Measurements from ENCODE around the gene FZD8.
A peak's percentile ranks its signal among the peaks of the same experiment; 100 is the strongest.

The FZD8 gene

DNA sequence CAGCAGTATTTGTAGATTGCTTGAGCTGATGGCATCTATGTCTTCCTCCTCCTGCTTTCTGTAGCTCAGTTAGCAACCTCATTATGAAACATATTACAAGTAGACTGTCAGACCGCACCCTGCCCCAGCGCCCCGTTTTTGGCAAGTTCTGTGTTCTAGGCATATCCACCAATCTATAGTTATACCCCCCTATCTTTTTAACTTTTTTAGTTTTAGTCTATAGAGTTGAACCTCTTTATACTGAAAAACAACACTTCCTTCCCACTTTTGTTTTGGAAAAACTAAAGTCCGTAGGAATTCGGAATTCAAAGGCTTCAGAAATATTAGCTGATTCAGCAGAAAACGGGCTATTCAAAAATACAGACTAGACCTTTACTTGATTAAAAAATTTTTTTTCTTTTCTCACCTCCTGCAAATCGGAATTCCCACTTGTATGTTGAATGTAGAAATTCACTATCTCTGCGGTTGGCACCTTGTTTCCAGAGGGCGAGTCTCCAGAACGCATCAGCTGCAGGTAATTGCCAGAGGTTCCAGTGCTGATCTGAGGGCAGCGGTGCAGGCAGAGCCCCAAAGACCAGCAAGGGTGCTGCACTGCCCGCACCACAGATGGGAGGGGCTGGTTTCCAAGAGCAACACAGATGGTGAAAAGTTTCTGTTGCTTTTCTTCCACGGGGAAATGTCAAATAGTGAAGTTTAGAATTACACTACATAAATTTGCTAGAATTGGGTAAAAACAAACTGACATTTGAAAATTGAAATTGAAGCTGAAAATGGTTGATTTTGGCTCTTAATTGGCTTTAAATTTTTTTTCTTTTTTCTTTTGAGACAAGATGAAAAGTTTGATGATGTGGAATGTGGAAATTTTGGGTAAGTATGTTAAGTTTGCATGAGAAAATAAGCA lies 2.2 kb upstream of the FZD8 start:
- Histone ChIP-seq H3K9me3 (ENCODE audit: low read depth, low read length) (no peaks in the 10 kb centered on the region), H3K36me3 (ENCODE audit: insufficient read depth, low read length) (no peaks in the 10 kb centered on the region), H3K4me3 (peak overlapping the region; percentile 84), H3K9ac (ENCODE audit: insufficient read length) (peak overlapping the region; percentile 55), H3K27ac (peak overlapping the region; percentile 57; the same call in 1 of the 2 replicates)
- no peak for DNase-seq (ENCODE audit: low read depth, low spot score)
- TF ChIP-seq POLR2AphosphoS5 (IDR thresholded peaks at IDR 0.05; ENCODE audit: borderline replicate concordance, low read depth, low read length) (no peak), FOXP2 (optimal IDR thresholded peaks at IDR 0.05; ENCODE audit: control extremely low read depth, extremely low read length, insufficient read depth) (no peak), EZH2 (IDR thresholded peaks at IDR 0.05) (no peak)

- Histone ChIP-seq H3K36me3 (ENCODE audit: insufficient read depth, low read length) (no peaks in the 10 kb centered on the region), H3K4me3 (peak overlapping the region; percentile 84), H3K9ac (ENCODE audit: insufficient read length) (peak overlapping the region; percentile 59), H3K9me3 (ENCODE audit: low read depth, low read length) (no peaks in the 10 kb centered on the region), H3K27ac (peak overlapping the region; percentile 57; the same call in 1 of the 2 replicates)
- TF ChIP-seq FOXP2 (optimal IDR thresholded peaks at IDR 0.05; ENCODE audit: control extremely low read depth, extremely low read length, insufficient read depth) (no peak), POLR2AphosphoS5 (IDR thresholded peaks at IDR 0.05; ENCODE audit: borderline replicate concordance, low read depth, low read length) (peak; percentile 17; the same call in 1 of the 2 replicates)
- DNase-seq (ENCODE audit: low read depth, low spot score): no peak
These were observed 1.3 kb upstream of the FZD8 start for GRCh38 chr10:35643151-35644049.

DNA sequence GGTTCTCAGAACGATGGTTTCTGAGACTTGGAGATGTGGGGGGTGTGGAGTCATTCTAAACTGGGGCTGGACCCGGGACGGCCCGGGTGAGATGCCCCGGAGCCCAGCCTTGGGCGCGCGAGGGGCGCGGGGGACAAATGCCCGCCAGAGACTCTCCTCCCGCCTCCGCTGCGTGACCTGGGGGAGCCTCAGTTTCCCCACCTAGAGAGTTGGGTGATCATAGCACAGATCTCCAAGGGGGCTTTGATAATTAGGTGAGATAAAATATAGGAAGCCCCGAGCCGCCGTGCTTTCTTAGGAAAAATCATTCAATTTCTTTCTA lies 658 bp upstream of the FZD8 start:
- Histone ChIP-seq H3K9ac (ENCODE audit: insufficient read length) (peak overlapping the region; percentile 59), H3K4me3 (peak overlapping the region; percentile 84), H3K27ac (no peak overlapping the region; the same call in 1 of the 2 replicates), H3K36me3 (ENCODE audit: insufficient read depth, low read length) (no peaks in the 10 kb centered on the region), H3K9me3 (ENCODE audit: low read depth, low read length) (no peaks in the 10 kb centered on the region)
- DNase-seq (ENCODE audit: low read depth, low spot score): no peak
- TF ChIP-seq FOXP2 (optimal IDR thresholded peaks at IDR 0.05; ENCODE audit: control extremely low read depth, extremely low read length, insufficient read depth): no peak
- TF ChIP-seq EZH2 (IDR thresholded peaks at IDR 0.05): no peak
- TF ChIP-seq POLR2AphosphoS5 (IDR thresholded peaks at IDR 0.05; ENCODE audit: borderline replicate concordance, low read depth, low read length): no peak

DNA sequence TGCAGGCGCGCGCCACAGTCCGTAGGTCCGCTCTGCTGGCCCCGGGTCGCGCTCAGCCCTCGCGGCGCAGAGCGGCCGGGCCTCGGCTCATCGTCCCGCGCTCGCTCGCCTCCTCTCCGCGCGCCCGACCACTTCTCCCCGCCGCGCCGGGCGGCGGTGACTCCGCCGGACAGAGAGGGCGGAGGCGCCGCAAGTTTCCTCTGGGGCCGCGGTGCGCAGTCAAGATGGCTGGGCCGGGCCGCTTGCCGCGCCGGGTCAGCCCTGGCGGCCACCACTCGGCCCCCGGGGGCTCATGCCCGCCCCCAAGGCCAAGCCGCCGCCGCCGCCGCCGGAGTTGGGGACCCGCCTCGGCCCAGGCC lies 441 bp downstream of the FZD8 start:
- no peak for DNase-seq (ENCODE audit: low read depth, low spot score)
- no peaks in the 10 kb centered on the region for H3K9me3 ChIP-seq (ENCODE audit: low read depth, low read length)
- no peak for TF ChIP-seq POLR2AphosphoS5 (IDR thresholded peaks at IDR 0.05; ENCODE audit: borderline replicate concordance, low read depth, low read length)
- no peak for TF ChIP-seq FOXP2 (optimal IDR thresholded peaks at IDR 0.05; ENCODE audit: control extremely low read depth, extremely low read length, insufficient read depth)
- TF ChIP-seq EZH2 (IDR thresholded peaks at IDR 0.05): no peak
- no peaks in the 10 kb centered on the region for H3K36me3 ChIP-seq (ENCODE audit: insufficient read depth, low read length)
- H3K27ac ChIP-seq: no peak overlapping the region
- H3K9ac ChIP-seq (ENCODE audit: insufficient read length): peak overlapping the region; percentile 76
- peak overlapping the region; percentile 84 for H3K4me3 ChIP-seq

GRCh38 chr10:35640951-35641675 lies 983 bp downstream of the FZD8 start:
- Histone ChIP-seq H3K36me3 (ENCODE audit: insufficient read depth, low read length) (no peaks in the 10 kb centered on the region), H3K27ac (no peak overlapping the region; the same call in 1 of the 2 replicates), H3K9ac (ENCODE audit: insufficient read length) (peak overlapping the region; percentile 76), H3K9me3 (ENCODE audit: low read depth, low read length) (no peaks in the 10 kb centered on the region), H3K4me3 (peak overlapping the region; percentile 84)
- DNase-seq (ENCODE audit: low read depth, low spot score): no peak
- TF ChIP-seq POLR2AphosphoS5 (IDR thresholded peaks at IDR 0.05; ENCODE audit: borderline replicate concordance, low read depth, low read length) (no peak; the same call in 1 of the 2 replicates), EZH2 (IDR thresholded peaks at IDR 0.05) (no peak), FOXP2 (optimal IDR thresholded peaks at IDR 0.05; ENCODE audit: control extremely low read depth, extremely low read length, insufficient read depth) (no peak)

DNA sequence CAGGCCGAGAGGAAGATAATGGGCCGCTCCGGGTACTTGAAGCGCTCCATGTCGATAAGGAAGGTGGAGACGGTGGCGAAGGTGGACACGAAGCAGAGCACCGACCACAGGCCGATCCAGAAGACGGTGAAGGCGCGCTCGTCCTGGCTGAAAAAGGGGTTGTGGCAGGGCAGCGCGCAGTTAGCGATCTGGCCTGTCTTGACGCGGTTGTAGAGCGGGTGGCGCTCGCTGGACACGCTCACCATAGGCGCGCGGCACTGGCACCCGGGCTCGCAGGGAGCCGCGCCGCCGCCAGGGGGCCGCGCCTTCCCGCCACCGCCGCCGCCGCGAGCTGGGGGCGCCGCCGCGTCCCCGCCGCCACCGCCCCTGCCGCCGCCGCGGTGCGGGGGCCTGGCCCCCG lies 1.6 kb downstream of the FZD8 start:
- Histone ChIP-seq H3K4me3 (peak overlapping the region; percentile 80), H3K9ac (ENCODE audit: insufficient read length) (peak overlapping the region; percentile 66), H3K9me3 (ENCODE audit: low read depth, low read length) (no peaks in the 10 kb centered on the region), H3K27ac (no peak overlapping the region), H3K36me3 (ENCODE audit: insufficient read depth, low read length) (no peaks in the 10 kb centered on the region)
- no peak for DNase-seq (ENCODE audit: low read depth, low spot score)
- no peak for TF ChIP-seq POLR2AphosphoS5 (IDR thresholded peaks at IDR 0.05; ENCODE audit: borderline replicate concordance, low read depth, low read length)
- TF ChIP-seq FOXP2 (optimal IDR thresholded peaks at IDR 0.05; ENCODE audit: control extremely low read depth, extremely low read length, insufficient read depth): no peak
- TF ChIP-seq EZH2 (IDR thresholded peaks at IDR 0.05): no peak

GRCh38 chr10:35639728-35640401 lies 2.2 kb downstream of the FZD8 start:
- Histone ChIP-seq H3K36me3 (ENCODE audit: insufficient read depth, low read length) (no peaks in the 10 kb centered on the region), H3K9me3 (ENCODE audit: low read depth, low read length) (no peaks in the 10 kb centered on the region), H3K9ac (ENCODE audit: insufficient read length) (peak overlapping the region; percentile 60), H3K4me3 (peak overlapping the region; percentile 80), H3K27ac (peak overlapping the region; percentile 54; the same call in 1 of the 2 replicates)
- TF ChIP-seq EZH2 (IDR thresholded peaks at IDR 0.05) (no peak), FOXP2 (optimal IDR thresholded peaks at IDR 0.05; ENCODE audit: control extremely low read depth, extremely low read length, insufficient read depth) (no peak), POLR2AphosphoS5 (IDR thresholded peaks at IDR 0.05; ENCODE audit: borderline replicate concordance, low read depth, low read length) (no peak)
- DNase-seq (ENCODE audit: low read depth, low spot score): no peak

All from SK-N-MC (cell line).